ENCODE results near the gene REXO5. TPM values are rescaled to one million over a fixed set of nuclear protein-coding genes. Genes with fewer than 3 reads are reported as not detected.

REXO5 gene
- total and polyA plus RNA-seq, 2 donors (not counting 3 experiments of a cell fraction or from before 2014, with no cell fraction given), result 2.3 to 11.5 TPM

- Histone ChIP-seq H3K9me3 (replicated peaks; ENCODE audit: control insufficient read depth, insufficient read depth, low read length) (no peaks in the 10 kb centered on the region), H3K27ac (ENCODE audit: insufficient read depth, low read depth, low read length) (no peak overlapping the region), H4K20me1 (replicated peaks; ENCODE audit: control insufficient read depth, extremely low read depth, insufficient read depth, low read length) (no peaks in the 10 kb centered on the region), H2AFZ (ENCODE audit: low read depth, low read length) (no peak overlapping the region), H3K79me2 (ENCODE audit: control insufficient read depth, insufficient read depth, low read length) (no peaks in the 10 kb centered on the region), H3K36me3 (ENCODE audit: control insufficient read depth in 2 of 2, extremely low read depth in 1 of 2, insufficient read depth in 2 of 2, low read length in 2 of 2) (peaks cover 0 to 6% of the 10 kb centered on the region in 2 experiments), H3K4me3 (replicated peaks in 1 of 3; ENCODE audit: insufficient read depth in 1 of 3, low read depth in 1 of 3, low read length in 3 of 3) (no peak overlapping the region), H3K27me3 (ENCODE audit: control insufficient read depth in 2 of 2, insufficient read depth in 2 of 2, low read length in 2 of 2) (no peaks in the 10 kb centered on the region), H3K4me2 (ENCODE audit: insufficient read depth, low read length) (no peak overlapping the region), H3K4me1 (ENCODE audit: control insufficient read depth, extremely low read depth, insufficient read depth, low read length) (peaks cover 42% of the 10 kb centered on the region), H3K9ac (replicated peaks; ENCODE audit: extremely low read depth, insufficient read depth, low read length) (no peak overlapping the region), H3K9me1 (replicated peaks; ENCODE audit: control insufficient read depth, extremely low read depth, insufficient read depth, low read length) (no peaks in the 10 kb centered on the region)
- ChIA-PET CTCF (interaction anchor here (0.5 to 3.8 kb wide), 43 partner anchors 15 to 451 kb away, joined by 3 to 73 read pairs (median 4); partner anchors contain the start of genes DCUN1D3, ERI2, LDAF1 and LYRM1), POLR2A (interaction anchor here (0.6 to 2.6 kb wide), 2 partner anchors 50 to 205 kb away, joined by 3 to 15 read pairs; partner anchors contain the start of genes DCUN1D3 and LYRM1)
- TF ChIP-seq MAX (IDR thresholded peaks at IDR 0.05; ENCODE audit: insufficient read depth, insufficient read length), result no peak
- TF ChIP-seq FOS (IDR thresholded peaks at IDR 0.05; ENCODE audit: borderline replicate concordance, insufficient read depth, low read length), result no peak
- no peak for TF ChIP-seq POLR2AphosphoS5 (IDR thresholded peaks at IDR 0.05; ENCODE audit: insufficient read depth, low read depth, low read length)
- TF ChIP-seq EZH2 (IDR thresholded peaks at IDR 0.05; ENCODE audit: borderline replicate concordance, low read depth, low read length, severe bottlenecking), result no peak
- TF ChIP-seq MYC (IDR thresholded peaks at IDR 0.05; ENCODE audit: low read depth, low read length), result no peak
- TF ChIP-seq JUN (IDR thresholded peaks at IDR 0.05; ENCODE audit: borderline replicate concordance, insufficient read depth, insufficient read length, low read depth), result no peak
- peak; percentile 88 to 96 for TF ChIP-seq CTCF (IDR thresholded peaks at IDR 0.05; ENCODE audit: extremely low read depth in 1 of 2, insufficient read depth in 1 of 2, low read depth in 1 of 2, low read length in 2 of 2)
- peak; percentile 3 for TF ChIP-seq POLR2A (IDR thresholded peaks at IDR 0.05; ENCODE audit: low read depth, low read length)
- TF ChIP-seq GATA2 (IDR thresholded peaks at IDR 0.05; ENCODE audit: insufficient read depth, insufficient read length, low read depth, low read length), result peak; percentile 94
- dilution Hi-C loops (cut with MboI; ENCODE audit: extremely low pct_ligation_motif_present, low sequenced_read_pairs) (no loop called here), intact Hi-C loops (cut with micrococcal nuclease) (loop anchor here (1.0 to 5.0 kb wide), 10 partner anchors 51 to 451 kb away; partner anchors contain the start of genes CRYM, DCUN1D3 and LYRM1)
- DNase-seq (ENCODE audit: low read depth, low spot score), result peak; percentile 81
- BruUV-seq (replicated peaks), result no TSS peak
- peak; percentile 93 for FAIRE-seq
Observed at GRCh38 chr16:20849589-20850390, 43.5 kb downstream of the REXO5 start.

Data from endothelial cell of umbilical vein (primary cell).